HL-60 (cell line): ENCODE measurements around the gene DPEP2NB.
"Not testable (repeated sequence)": the region's sequence is repeated elsewhere in the genome, so short reads cannot be mapped to it uniquely, and the experiment has no call there.

Source experiments
- DNase-seq, 2 experiments: peaks; one replicate each; pipeline ENCODE4 v3.0.0-alpha.2; 2010 to 2020; ENCODE audit warnings: low read depth in 1 of 2, low spot score in 1 of 2
- H3K27ac ChIP-seq: fragments of 250-450 bp; sonication (Bioruptor Pico); replicated peaks from 2 replicates; pipeline ENCODE4 v1.5.1; 2020; ENCODE audit warnings: mild to moderate bottlenecking, moderate library complexity
- H3K27me3 ChIP-seq: fragments of 250-450 bp; sonication (Bioruptor Pico); 2 replicates; pipeline ENCODE4 v1.5.1; 2021; ENCODE audit warnings: mild to moderate bottlenecking, moderate library complexity; ENCODE audit not compliant: insufficient read depth, poor library complexity, severe bottlenecking
- H3K4me3 ChIP-seq: replicated peaks from 2 replicates; pipeline ENCODE4 v1.5.1; 2011; ENCODE audit warnings: mild to moderate bottlenecking, control low read depth, low read length; ENCODE audit not compliant: insufficient read depth
- GABPA ChIP-seq: IDR thresholded peaks from 2 replicates; pipeline ENCODE4 v1.6.1; 2012; ENCODE audit warnings: low read depth
- POLR2AphosphoS5 ChIP-seq: IDR thresholded peaks from 2 replicates; pipeline ENCODE4 v1.6.1; 2012; ENCODE audit warnings: low read depth
- SPI1 ChIP-seq: IDR thresholded peaks from 2 replicates; pipeline ENCODE4 v1.6.1; 2012; ENCODE audit warnings: low read depth, mild to moderate bottlenecking, borderline replicate concordance
- TF ChIP-seq, protein P1 (sequence below): IDR thresholded peaks from one replicate; pipeline ENCODE4 v1.5.1; 2011; ENCODE audit warnings: low read length, control low read depth, inconsistent platforms; ENCODE audit not compliant: insufficient read depth
- TF ChIP-seq, protein P2 (sequence below): IDR thresholded peaks from 2 replicates; pipeline ENCODE4 v1.6.1; 2012; ENCODE audit warnings: low read depth; ENCODE audit not compliant: insufficient replicate concordance

DPEP2NB gene

GRCh38 chr16:68031951-68032350, 16.2 kb upstream of the DPEP2NB start:
- TF ChIP-seq, protein P1, sequence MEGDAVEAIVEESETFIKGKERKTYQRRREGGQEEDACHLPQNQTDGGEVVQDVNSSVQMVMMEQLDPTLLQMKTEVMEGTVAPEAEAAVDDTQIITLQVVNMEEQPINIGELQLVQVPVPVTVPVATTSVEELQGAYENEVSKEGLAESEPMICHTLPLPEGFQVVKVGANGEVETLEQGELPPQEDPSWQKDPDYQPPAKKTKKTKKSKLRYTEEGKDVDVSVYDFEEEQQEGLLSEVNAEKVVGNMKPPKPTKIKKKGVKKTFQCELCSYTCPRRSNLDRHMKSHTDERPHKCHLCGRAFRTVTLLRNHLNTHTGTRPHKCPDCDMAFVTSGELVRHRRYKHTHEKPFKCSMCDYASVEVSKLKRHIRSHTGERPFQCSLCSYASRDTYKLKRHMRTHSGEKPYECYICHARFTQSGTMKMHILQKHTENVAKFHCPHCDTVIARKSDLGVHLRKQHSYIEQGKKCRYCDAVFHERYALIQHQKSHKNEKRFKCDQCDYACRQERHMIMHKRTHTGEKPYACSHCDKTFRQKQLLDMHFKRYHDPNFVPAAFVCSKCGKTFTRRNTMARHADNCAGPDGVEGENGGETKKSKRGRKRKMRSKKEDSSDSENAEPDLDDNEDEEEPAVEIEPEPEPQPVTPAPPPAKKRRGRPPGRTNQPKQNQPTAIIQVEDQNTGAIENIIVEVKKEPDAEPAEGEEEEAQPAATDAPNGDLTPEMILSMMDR = no peak
- TF ChIP-seq SPI1 (no peak), GABPA (no peak), POLR2AphosphoS5 (no peak)
- TF ChIP-seq, protein P2, sequence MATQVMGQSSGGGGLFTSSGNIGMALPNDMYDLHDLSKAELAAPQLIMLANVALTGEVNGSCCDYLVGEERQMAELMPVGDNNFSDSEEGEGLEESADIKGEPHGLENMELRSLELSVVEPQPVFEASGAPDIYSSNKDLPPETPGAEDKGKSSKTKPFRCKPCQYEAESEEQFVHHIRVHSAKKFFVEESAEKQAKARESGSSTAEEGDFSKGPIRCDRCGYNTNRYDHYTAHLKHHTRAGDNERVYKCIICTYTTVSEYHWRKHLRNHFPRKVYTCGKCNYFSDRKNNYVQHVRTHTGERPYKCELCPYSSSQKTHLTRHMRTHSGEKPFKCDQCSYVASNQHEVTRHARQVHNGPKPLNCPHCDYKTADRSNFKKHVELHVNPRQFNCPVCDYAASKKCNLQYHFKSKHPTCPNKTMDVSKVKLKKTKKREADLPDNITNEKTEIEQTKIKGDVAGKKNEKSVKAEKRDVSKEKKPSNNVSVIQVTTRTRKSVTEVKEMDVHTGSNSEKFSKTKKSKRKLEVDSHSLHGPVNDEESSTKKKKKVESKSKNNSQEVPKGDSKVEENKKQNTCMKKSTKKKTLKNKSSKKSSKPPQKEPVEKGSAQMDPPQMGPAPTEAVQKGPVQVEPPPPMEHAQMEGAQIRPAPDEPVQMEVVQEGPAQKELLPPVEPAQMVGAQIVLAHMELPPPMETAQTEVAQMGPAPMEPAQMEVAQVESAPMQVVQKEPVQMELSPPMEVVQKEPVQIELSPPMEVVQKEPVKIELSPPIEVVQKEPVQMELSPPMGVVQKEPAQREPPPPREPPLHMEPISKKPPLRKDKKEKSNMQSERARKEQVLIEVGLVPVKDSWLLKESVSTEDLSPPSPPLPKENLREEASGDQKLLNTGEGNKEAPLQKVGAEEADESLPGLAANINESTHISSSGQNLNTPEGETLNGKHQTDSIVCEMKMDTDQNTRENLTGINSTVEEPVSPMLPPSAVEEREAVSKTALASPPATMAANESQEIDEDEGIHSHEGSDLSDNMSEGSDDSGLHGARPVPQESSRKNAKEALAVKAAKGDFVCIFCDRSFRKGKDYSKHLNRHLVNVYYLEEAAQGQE = no peak
- H3K27me3 ChIP-seq = no peaks in the 10 kb centered on the region
- DNase-seq = no peak
- no peak overlapping the region for H3K4me3 ChIP-seq
- H3K27ac ChIP-seq = no peak overlapping the region

DNA sequence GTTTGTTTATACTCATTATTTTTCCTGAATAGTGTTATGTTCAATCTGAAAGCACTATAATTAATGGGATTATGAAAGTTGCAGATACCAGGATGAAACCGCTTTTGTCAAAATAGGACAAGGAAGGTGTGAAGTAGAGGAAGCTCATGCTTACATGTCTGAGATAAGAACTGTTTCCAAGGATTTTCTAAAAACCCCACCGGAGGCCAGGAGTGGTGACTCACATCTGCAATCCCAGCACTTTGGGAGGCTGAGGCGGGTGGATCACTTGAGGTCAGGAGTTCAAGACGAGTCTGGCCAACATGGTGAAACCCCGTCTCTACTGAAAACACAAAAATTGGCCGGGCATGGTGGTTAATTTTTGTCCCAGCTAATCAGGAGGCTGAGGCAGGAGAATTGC, 14.4 kb upstream of the DPEP2NB start:
- H3K4me3 ChIP-seq, DNase-seq, H3K27me3 ChIP-seq, H3K27ac ChIP-seq: not testable (repeated sequence)

- H3K27ac ChIP-seq = no peak overlapping the region
- no peak for DNase-seq
- no peak for TF ChIP-seq GABPA
- TF ChIP-seq SPI1 = no peak
- TF ChIP-seq POLR2AphosphoS5 = no peak
- TF ChIP-seq, protein P2 = no peak
- TF ChIP-seq, protein P1 = no peak
- H3K4me3 ChIP-seq = no peak overlapping the region
- H3K27me3 ChIP-seq = no peaks in the 10 kb centered on the region
Observed at GRCh38 chr16:68028996-68029395, 13.3 kb upstream of the DPEP2NB start.

DNA sequence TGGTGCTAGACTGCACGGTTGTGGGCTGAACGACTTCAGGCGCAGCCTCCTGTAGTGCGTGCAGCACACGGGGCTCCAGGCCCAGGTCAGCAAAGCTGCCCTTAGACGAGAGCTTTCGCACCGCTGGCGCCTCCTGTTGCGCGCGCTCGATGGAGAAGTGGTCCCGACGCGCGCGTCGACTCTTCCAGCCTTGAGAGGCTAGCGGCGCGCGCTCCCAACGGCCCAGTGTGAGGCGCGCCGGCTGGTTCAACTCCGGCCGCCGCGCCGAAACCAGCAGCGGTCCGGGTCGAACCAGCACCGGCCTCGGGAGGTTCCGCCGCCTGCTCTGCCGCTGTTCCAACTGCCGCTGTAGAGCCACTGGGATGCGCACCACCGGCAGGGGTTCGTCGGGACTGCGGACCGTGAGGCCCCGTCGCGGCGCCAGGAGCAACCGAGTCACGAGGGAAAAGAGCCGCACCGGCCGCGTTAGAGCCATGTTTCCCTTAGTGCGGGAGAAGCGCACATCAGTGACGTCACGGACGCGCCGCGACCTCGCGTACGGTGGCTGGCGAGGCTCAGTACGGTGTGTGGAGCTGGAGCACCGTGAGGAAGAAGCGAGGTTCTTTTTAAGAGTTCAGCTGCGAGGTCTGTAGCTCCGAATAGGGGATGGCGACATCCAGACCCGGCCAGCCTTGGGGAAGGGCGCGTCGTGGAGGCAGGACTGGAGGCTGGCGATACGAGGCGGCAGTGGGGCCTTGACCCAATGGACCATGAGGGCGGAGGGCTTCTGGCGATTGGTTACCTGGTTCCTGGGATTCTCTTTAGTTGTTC, 7.2 kb upstream of the DPEP2NB start, which contains the start of the genes DDX28 and DUS2:
DDX28 (minus strand) TSS at position 505 of the 810 bp plus-strand sequence; CDS start at position 475, 30 bp downstream.
DUS2 (plus strand) TSS at position 557 of the 810 bp plus-strand sequence. CDS start 14,740 bp downstream, outside the sequence.
- peak within 1 kb of the TSS; percentile 84 for H3K4me3 ChIP-seq
- H3K27me3 ChIP-seq = no peaks in the 10 kb centered on the region
- peak; percentile 94 to 97 for DNase-seq
- TF ChIP-seq POLR2AphosphoS5 = peak; percentile 91
- TF ChIP-seq SPI1 = no peak
- TF ChIP-seq, protein P2 = peak; percentile 71
- TF ChIP-seq, protein P1 = no peak
- no peak for TF ChIP-seq GABPA
- H3K27ac ChIP-seq = peak within 1 kb of the TSS; percentile 94
